Upper lobe of right lung (tissue), 1 donor: ENCODE measurements around the gene NPAS3. TPM values are rescaled to one million over a fixed set of nuclear protein-coding genes. Genes with fewer than 3 reads are reported as not detected.

Experiments used
- ATAC-seq: fragments of 200-7000 bp; cut with Tn5 transposase; one replicate; pipeline ENCODE4 v1.9.1; 2020; ENCODE audit warnings: mild to moderate bottlenecking, moderate library complexity
- DNase-seq: peaks from one replicate; pipeline ENCODE4 v3.0.0-alpha.2; 2020
- H3K27ac ChIP-seq: fragments of 200-600 bp; one replicate; pipeline ENCODE4 v1.8.0; 2022
- H3K27me3 ChIP-seq: fragments of 200-600 bp; one replicate; pipeline ENCODE4 v1.8.0; 2022; ENCODE audit warnings: mild to moderate bottlenecking
- H3K36me3 ChIP-seq: fragments of 200-600 bp; one replicate; pipeline ENCODE4 v1.8.0; 2022
- H3K4me1 ChIP-seq: fragments of 200-600 bp; one replicate; pipeline ENCODE4 v1.8.0; 2022
- H3K4me3 ChIP-seq: fragments of 200-600 bp; one replicate; pipeline ENCODE4 v1.8.0; 2022; ENCODE audit warnings: mild to moderate bottlenecking
- H3K9me3 ChIP-seq: fragments of 200-600 bp; one replicate; pipeline ENCODE4 v1.8.0; 2022
- intact Hi-C: fragments of 100-400 bp; cut with DNase I; formaldehyde crosslinking; loops from one replicate; pipeline ENCODE4 v1.11.0; 2022
- total RNA-seq: library from RNA; stranded (reverse); fragmentation: NEBNext Ultra II Directional; extraction: Animal tissue kit (Norgen Biotek cat#: 25700); gene quantifications from one replicate; pipeline ENCODE4 v1.2.1, GENCODE V29; 2021
- TF ChIP-seq, protein P1 (sequence below): fragments of 200-600 bp; IDR thresholded peaks from one replicate; pipeline ENCODE4 v1.8.0; 2022; ENCODE audit warnings: antibody characterized with exemption
- donor health status: DM: no; HTN: yes; CAD: no; lungs with severe emphysema.

Gene NPAS3
- total RNA-seq, 1 donor from 2014 or later = 1.2 TPM

DNA sequence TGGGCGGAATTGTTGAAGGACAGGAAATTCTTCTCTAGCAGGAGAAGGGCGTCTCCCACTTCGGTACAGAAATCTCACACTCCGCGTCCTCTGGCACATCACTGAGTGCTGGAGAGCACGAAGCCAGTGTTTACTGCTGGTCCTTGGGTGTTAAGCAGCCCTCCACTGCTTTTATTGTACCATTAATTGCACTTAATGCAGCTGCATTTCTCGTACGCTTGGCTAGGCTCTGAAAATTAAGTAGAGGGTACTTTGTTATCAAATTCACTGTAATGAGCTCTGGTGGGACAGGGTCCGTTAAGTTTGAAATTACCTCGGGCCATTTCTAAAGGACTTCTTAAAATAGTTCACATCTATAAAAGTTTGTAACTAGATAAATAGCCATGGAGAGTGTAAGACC lies 411.2 kb downstream of the NPAS3 start:
- TF ChIP-seq, protein P1, sequence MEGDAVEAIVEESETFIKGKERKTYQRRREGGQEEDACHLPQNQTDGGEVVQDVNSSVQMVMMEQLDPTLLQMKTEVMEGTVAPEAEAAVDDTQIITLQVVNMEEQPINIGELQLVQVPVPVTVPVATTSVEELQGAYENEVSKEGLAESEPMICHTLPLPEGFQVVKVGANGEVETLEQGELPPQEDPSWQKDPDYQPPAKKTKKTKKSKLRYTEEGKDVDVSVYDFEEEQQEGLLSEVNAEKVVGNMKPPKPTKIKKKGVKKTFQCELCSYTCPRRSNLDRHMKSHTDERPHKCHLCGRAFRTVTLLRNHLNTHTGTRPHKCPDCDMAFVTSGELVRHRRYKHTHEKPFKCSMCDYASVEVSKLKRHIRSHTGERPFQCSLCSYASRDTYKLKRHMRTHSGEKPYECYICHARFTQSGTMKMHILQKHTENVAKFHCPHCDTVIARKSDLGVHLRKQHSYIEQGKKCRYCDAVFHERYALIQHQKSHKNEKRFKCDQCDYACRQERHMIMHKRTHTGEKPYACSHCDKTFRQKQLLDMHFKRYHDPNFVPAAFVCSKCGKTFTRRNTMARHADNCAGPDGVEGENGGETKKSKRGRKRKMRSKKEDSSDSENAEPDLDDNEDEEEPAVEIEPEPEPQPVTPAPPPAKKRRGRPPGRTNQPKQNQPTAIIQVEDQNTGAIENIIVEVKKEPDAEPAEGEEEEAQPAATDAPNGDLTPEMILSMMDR = no peak
- intact Hi-C loops = no loop called here
- Histone ChIP-seq H3K27me3 (no peaks in the 10 kb centered on the region), H3K9me3 (no peaks in the 10 kb centered on the region), H3K4me3 (no peak overlapping the region), H3K36me3 (no peaks in the 10 kb centered on the region), H3K27ac (no peak overlapping the region), H3K4me1 (no peaks in the 10 kb centered on the region)
- ATAC-seq (no peak), DNase-seq (no peak)

DNA sequence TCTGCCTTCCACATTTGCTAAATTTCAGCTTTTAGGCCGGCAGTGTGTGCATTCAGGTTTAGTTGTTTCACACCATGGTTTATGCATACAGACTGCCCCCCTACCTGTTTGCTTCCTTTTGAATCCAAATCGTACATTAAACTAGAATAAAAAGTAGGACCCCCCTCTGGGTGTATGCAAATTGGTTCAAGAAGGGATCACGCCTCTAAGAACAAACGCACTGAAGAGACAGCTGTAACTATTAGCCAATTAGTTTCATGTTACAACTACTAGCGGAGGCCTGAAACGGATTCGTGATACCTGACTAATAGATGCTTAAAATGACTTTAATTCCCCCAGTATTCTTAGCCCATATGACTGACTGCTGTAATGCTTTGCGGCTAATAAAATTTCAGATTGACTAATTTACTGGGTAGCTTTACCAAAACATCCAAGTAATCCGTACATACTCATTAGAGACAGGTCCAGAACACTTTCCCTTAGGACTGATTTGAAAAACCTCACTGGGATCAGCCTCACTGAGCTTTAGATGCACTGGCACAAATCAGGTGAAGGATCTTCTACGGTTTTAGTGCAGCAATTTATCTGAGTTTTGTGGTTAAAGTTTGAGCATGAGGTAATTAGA lies 411.8 kb downstream of the NPAS3 start:
- TF ChIP-seq, protein P1 = no peak
- no peaks in the 10 kb centered on the region for H3K27me3 ChIP-seq
- H3K36me3 ChIP-seq = no peaks in the 10 kb centered on the region
- H3K27ac ChIP-seq = no peak overlapping the region
- no peak overlapping the region for H3K4me3 ChIP-seq
- ATAC-seq (no peak), DNase-seq (no peak)
- intact Hi-C loops = no loop called here
- H3K9me3 ChIP-seq = no peaks in the 10 kb centered on the region
- H3K4me1 ChIP-seq = no peaks in the 10 kb centered on the region

DNA sequence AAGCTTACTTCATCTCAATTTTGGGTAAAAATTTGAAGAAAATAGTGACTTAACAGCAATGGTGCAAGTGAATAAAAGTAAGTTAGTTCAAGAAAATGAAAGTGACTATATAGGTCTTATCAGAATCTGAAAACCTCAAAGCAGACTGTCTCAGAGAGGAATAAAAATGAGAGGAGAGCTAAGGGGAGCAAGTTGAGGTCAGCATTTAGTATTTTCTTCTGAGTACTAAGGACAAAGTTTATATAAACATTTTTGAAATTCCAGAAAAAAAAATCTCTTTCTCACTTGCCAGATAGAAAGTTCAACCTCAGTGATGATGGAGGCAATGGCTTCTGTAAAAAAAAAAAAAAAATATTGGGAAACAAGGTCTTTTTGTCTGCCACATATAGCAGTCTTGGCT lies 414.1 kb downstream of the NPAS3 start:
- intact Hi-C loops = no loop called here
- Histone ChIP-seq H3K4me3 (no peak overlapping the region), H3K9me3 (no peaks in the 10 kb centered on the region)

DNA sequence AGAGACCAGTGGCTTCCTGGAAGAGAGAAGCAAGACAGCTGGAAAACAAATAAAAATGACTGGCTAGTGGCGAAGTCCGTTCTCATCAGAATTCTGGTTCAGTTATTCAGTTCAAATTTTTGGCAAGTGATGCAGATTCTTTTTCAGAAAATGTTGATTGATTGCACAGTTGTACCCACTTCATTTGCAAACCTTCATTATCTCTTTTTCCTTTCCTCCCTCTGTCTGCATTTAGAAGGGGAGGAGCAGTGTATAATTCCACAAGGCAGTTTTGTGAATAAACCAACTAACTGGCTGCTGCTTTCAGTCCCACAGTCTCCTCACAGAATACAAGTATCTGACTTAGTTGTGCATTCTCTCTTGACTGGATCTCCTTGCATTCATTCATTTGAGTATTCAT lies 417.5 kb downstream of the NPAS3 start:
- TF ChIP-seq, protein P1 = no peak
- no peak overlapping the region for H3K4me3 ChIP-seq
- H3K27ac ChIP-seq = no peak overlapping the region
- intact Hi-C loops = no loop called here
- ATAC-seq = no peak
- H3K4me1 ChIP-seq = no peaks in the 10 kb centered on the region
- H3K27me3 ChIP-seq = no peaks in the 10 kb centered on the region
- H3K36me3 ChIP-seq = no peaks in the 10 kb centered on the region
- DNase-seq = no peak
- no peaks in the 10 kb centered on the region for H3K9me3 ChIP-seq

More for the DNA sequence above, 414.1 kb downstream of the NPAS3 start:
- Histone ChIP-seq H3K36me3 (no peaks in the 10 kb centered on the region), H3K4me1 (no peaks in the 10 kb centered on the region), H3K27me3 (no peaks in the 10 kb centered on the region), H3K27ac (no peak overlapping the region)
- ATAC-seq (no peak), DNase-seq (no peak)
- TF ChIP-seq, protein P1 = no peak

DNA sequence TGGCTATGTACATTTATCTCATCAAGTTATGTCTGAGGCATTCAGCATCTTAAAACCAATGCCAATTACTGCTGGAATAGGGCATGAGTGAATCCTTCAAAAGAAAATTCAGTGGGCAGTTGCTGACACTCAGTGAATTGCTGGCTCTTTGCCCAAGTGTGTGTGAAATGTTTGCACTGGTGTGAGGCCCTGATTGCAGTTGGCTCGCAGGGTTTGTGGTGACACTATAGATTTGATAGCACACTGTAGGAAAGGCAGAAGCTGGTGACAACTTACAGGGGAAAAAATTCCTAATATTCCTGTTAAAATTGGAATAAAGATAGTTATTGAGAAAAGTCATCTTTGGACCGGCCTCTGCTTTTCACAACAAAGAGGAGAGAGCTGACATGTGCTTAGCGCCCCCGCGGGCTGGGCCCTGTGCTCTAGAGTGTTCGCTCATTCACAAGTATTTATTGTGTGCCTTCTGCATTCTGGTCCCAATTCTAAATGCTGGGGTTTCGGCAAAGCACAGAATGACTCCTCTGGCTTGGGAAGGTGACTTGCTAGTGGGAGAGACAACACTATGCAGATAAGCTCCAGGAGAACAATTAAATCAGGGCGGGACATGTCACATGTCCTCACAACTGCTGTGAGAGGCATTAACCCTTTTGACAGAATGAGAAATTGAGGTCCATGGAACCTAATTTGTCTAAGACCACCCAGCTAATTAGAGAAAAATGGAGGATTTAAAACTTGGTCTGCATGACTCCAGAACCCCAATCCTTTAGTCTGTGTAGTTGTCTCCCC lies 418.7 kb downstream of the NPAS3 start:
- no peaks in the 10 kb centered on the region for H3K27me3 ChIP-seq
- intact Hi-C loops = no loop called here
- no peaks in the 10 kb centered on the region for H3K4me1 ChIP-seq
- TF ChIP-seq, protein P1 = no peak
- H3K9me3 ChIP-seq = no peaks in the 10 kb centered on the region
- H3K27ac ChIP-seq = no peak overlapping the region
- peak; percentile 32 for ATAC-seq
- no peak for DNase-seq
- no peak overlapping the region for H3K4me3 ChIP-seq
- no peaks in the 10 kb centered on the region for H3K36me3 ChIP-seq
